ENCODE results near the gene PLAC8L1. TPM values are rescaled to one million over a fixed set of nuclear protein-coding genes. Genes with fewer than 3 reads are reported as not detected.

The PLAC8L1 gene
- total and polyA plus RNA-seq, 2 of the 8 experiments (the other 6 are each of a cell fraction or from before 2014, with no cell fraction given), result 0.42 TPM; not detected in 1

DNA sequence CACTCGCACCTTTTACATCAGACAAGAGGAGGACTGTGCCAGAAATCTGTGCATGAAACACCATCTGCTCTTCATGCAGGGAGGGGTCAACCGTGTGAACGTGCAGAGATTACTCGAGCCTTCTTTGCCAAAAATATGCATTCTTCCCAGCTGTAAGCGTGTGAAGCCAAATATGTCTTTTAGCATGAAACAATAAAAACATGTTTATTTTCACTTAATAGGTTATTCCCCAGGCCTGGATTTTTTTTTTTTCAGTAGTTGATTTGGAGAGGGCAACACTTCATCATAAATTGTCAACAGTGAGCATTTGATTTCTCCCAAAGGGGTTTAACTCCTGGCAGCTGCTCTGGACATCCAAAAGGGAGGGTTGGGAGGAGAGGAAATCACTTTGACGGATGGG, 23.8 kb downstream of the PLAC8L1 start:
- Histone ChIP-seq H2AK5ac (ENCODE audit: low read depth, low read length) (no peak overlapping the region), H3K4me2 (ENCODE audit: insufficient read depth in 1 of 2, low read depth in 2 of 2, low read length in 2 of 2) (no peak overlapping the region), H3K9ac (replicated peaks in 1 of 4; ENCODE audit: extremely low read depth in 1 of 4, low read depth in 3 of 4, low read length in 3 of 4) (no peak overlapping the region), H3K4me1 (replicated peaks in 1 of 4; ENCODE audit: control insufficient read depth in 3 of 4, insufficient read depth in 4 of 4, low read length in 3 of 4) (peaks cover 0 to 16% (median 11%) of the 10 kb centered on the region in 4 experiments; a peak in 5 of 7 replicates), H2AFZ (ENCODE audit: low read length) (no peak overlapping the region), H3K79me1 (ENCODE audit: low read depth, low read length) (no peaks in the 10 kb centered on the region), H4K8ac (ENCODE audit: extremely low read depth, insufficient read depth, low read length) (no peak overlapping the region), H3K27ac (ENCODE audit: low read depth, low read length) (no peak overlapping the region), H2BK15ac (ENCODE audit: low read length) (no peak overlapping the region), H2BK5ac (ENCODE audit: low read depth, low read length) (no peak overlapping the region), H3K36me3 (ENCODE audit: control insufficient read depth in 2 of 4, insufficient read depth in 4 of 4, low read length in 3 of 4) (no peaks in the 10 kb centered on the region), H3K79me2 (ENCODE audit: control insufficient read depth in 1 of 2, insufficient read depth in 2 of 2, low read length in 2 of 2) (no peaks in the 10 kb centered on the region), H3K4me3 (ENCODE audit: extremely low read depth in 1 of 4, insufficient read depth in 2 of 4, low read depth in 3 of 4, low read length in 4 of 4) (no peak overlapping the region), H2BK120ac (replicated peaks; ENCODE audit: low read depth, low read length) (no peak overlapping the region), H4K20me1 (replicated peaks in 1 of 2; ENCODE audit: control insufficient read depth in 1 of 2, insufficient read depth in 2 of 2, low read length in 2 of 2) (no peaks in the 10 kb centered on the region), H3K4ac (replicated peaks; ENCODE audit: insufficient read length, low read depth, low read length) (no peak overlapping the region), H3K56ac (replicated peaks; ENCODE audit: insufficient read length, low read depth, low read length) (no peak overlapping the region), H2BK12ac (ENCODE audit: low read depth, low read length) (no peak overlapping the region), H3K14ac (ENCODE audit: insufficient read length) (no peak overlapping the region), H2BK20ac (ENCODE audit: low read length) (no peak overlapping the region), H3K23ac (ENCODE audit: insufficient read length) (no peak overlapping the region), H4K5ac (ENCODE audit: insufficient read length, low read depth, low read length) (no peak overlapping the region), H3K18ac (ENCODE audit: extremely low read depth, low read length) (no peak overlapping the region), H3K27me3 (replicated peaks in 1 of 4; ENCODE audit: control insufficient read depth in 3 of 4, extremely low read depth in 1 of 4, insufficient read depth in 3 of 4, low read length in 3 of 4) (no peaks in the 10 kb centered on the region; a peak in 1 of 7 replicates), H3K9me3 (ENCODE audit: insufficient read depth in 2 of 2, low read depth in 1 of 2, low read length in 1 of 2) (no peaks in the 10 kb centered on the region), H3K23me2 (ENCODE audit: low read depth, low read length) (no peaks in the 10 kb centered on the region), H4K91ac (replicated peaks; ENCODE audit: insufficient read length, low read length) (no peak overlapping the region)
- DNase-seq (ENCODE audit: low read depth in 1 of 2, low spot score in 2 of 2) (no peak), FAIRE-seq (no peak)
- WGBS, 2 experiments (ENCODE audit: extremely low coverage in 1 of 2, insufficient coverage in 1 of 2, insufficient read length in 1 of 2, insufficient replicate concordance in 2 of 2, low coverage in 1 of 2, low lambda C conversion rate in 2 of 2, missing lambda C conversion rate in 1 of 2), result 89% methylated on average over 6 of the region's 6 CpGs; no CpG with 5 or more reads in 1 of the 2 experiments
- ChIA-PET CTCF (ENCODE audit: partially characterized antibody) (interaction anchor here (0.6 to 1.0 kb wide), 3 partner anchors 40 to 303 kb away, joined by 3 to 4 read pairs (median 3); no protein-coding TSS in a partner anchor), POLR2A (ENCODE audit: partially characterized antibody) (interaction anchor here (0.6 to 1.6 kb wide), 2 partner anchors 15 to 31 kb away, joined by 3 to 5 read pairs; no protein-coding TSS in a partner anchor)
- TF ChIP-seq KDM5A (IDR thresholded peaks at IDR 0.05; ENCODE audit: low read length) (no peak), TEAD4 (IDR thresholded peaks at IDR 0.05; ENCODE audit: low read depth, low read length) (no peak), POU5F1 (IDR thresholded peaks at IDR 0.05; ENCODE audit: low read depth, low read length) (no peak), ASH2L (IDR thresholded peaks at IDR 0.05; ENCODE audit: low read length) (no peak), CTBP2 (IDR thresholded peaks at IDR 0.05; ENCODE audit: borderline replicate concordance, insufficient read depth, insufficient read length, low read length) (no peak), FOSL1 (IDR thresholded peaks at IDR 0.05; ENCODE audit: insufficient read depth, low read depth, low read length) (no peak), EP300 (IDR thresholded peaks at IDR 0.05; ENCODE audit: borderline replicate concordance in 1 of 2, low read depth in 2 of 2, low read length in 2 of 2) (no peak), POLR2AphosphoS5 (IDR thresholded peaks at IDR 0.05; ENCODE audit: low read depth, low read length) (no peak), JUN (IDR thresholded peaks at IDR 0.05; ENCODE audit: low read depth, low read length) (no peak)
- TF ChIP-seq, protein P1, sequence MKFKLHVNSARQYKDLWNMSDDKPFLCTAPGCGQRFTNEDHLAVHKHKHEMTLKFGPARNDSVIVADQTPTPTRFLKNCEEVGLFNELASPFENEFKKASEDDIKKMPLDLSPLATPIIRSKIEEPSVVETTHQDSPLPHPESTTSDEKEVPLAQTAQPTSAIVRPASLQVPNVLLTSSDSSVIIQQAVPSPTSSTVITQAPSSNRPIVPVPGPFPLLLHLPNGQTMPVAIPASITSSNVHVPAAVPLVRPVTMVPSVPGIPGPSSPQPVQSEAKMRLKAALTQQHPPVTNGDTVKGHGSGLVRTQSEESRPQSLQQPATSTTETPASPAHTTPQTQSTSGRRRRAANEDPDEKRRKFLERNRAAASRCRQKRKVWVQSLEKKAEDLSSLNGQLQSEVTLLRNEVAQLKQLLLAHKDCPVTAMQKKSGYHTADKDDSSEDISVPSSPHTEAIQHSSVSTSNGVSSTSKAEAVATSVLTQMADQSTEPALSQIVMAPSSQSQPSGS (IDR thresholded peaks at IDR 0.05; ENCODE audit: low read length), result no peak

All from H1 (cell line).